ENCODE data around the gene RGR. TPM values are rescaled to one million over a fixed set of nuclear protein-coding genes. Genes with fewer than 3 reads are reported as not detected.

Gene RGR
- total and polyA plus RNA-seq, 4 experiments from 2014 or later, result not detected

DNA sequence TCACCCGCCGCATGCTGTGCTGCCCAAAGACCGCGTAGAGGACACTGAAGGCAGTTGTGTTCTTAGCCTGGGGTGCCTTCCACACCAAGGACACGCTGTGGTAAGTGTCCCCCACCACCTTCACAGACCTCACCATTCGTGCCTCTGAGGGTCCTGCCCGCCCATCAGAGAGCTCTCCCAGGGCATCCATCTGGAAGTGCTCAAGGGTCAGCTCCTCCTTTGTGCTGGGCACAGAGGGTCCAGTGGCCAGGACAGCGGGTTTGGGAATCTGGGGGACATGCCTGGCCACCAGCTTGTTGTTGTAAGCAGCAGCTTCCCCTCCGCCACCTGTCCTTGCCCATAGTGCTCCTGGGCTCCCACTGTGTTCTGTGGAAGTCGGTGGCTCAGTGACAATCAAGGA is 12.5 kb upstream of the RGR start:
- Histone ChIP-seq H3K4me1 (ENCODE audit: insufficient read depth, low read length) (no peaks in the 10 kb centered on the region), H3K9me3 (ENCODE audit: control insufficient read depth in 1 of 2, low read length in 2 of 2) (no peaks in the 10 kb centered on the region), H3K36me3 (ENCODE audit: insufficient read depth, low read length) (no peaks in the 10 kb centered on the region), H3K27me3 (ENCODE audit: insufficient read depth, low read length) (no peaks in the 10 kb centered on the region), H3K4me3 (ENCODE audit: low read length in 2 of 2) (no peak overlapping the region), H3K27ac (ENCODE audit: low read depth, low read length) (no peak overlapping the region)
- no peaks in the 10 kb centered on the region for H3K9me3 Mint-ChIP-seq
- H3K27me3 Mint-ChIP-seq, result peaks cover 9 to 33% of the 10 kb centered on the region in 2 donors
- H3K4me1 Mint-ChIP-seq, result no peaks in the 10 kb centered on the region
- no peak overlapping the region for H3K27ac Mint-ChIP-seq
- intact Hi-C loops (cut with micrococcal nuclease), result no loop called here
- no peak for DNase-seq
- POLR2A ChIA-PET (ENCODE audit: partially characterized antibody), result no interaction called here
- CTCF ChIA-PET (ENCODE audit: partially characterized antibody), result no interaction called here
- no peak overlapping the region for H3K4me3 Mint-ChIP-seq
- no peaks in the 10 kb centered on the region for H3K36me3 Mint-ChIP-seq

DNA sequence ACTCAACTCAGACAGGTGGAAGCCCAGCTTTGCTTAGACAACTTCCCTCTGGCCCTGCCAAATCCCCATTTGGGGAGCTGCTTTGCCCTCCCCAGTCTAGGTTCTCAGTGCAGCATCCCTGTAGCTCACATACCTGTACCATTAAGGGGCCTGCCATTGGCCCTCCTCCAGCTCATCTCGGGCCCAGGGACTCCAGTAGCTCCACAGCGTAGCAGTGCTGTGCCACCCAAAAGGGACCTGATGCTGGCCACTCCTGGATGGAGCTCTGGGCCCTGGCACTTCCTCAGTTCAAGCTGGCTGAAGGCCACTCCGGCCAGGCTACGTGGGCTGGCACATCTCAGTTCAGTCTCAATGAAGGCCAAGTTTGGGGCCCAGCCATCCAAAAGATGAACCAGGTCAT is 10.9 kb upstream of the RGR start:
- Histone ChIP-seq H3K9me3 (ENCODE audit: control insufficient read depth in 1 of 2, low read length in 2 of 2) (no peaks in the 10 kb centered on the region), H3K4me3 (ENCODE audit: low read length in 2 of 2) (no peak overlapping the region), H3K36me3 (ENCODE audit: insufficient read depth, low read length) (no peaks in the 10 kb centered on the region), H3K4me1 (ENCODE audit: insufficient read depth, low read length) (no peaks in the 10 kb centered on the region), H3K27ac (ENCODE audit: low read depth, low read length) (no peak overlapping the region), H3K27me3 (ENCODE audit: insufficient read depth, low read length) (no peaks in the 10 kb centered on the region)
- CTCF ChIA-PET (ENCODE audit: partially characterized antibody), result no interaction called here
- H3K4me1 Mint-ChIP-seq, result no peaks in the 10 kb centered on the region
- H3K4me3 Mint-ChIP-seq, result no peak overlapping the region
- H3K27ac Mint-ChIP-seq, result no peak overlapping the region
- peaks cover 9 to 35% of the 10 kb centered on the region in 2 donors for H3K27me3 Mint-ChIP-seq
- no peaks in the 10 kb centered on the region for H3K36me3 Mint-ChIP-seq
- peaks cover 0 to 1% (median 0%) of the 10 kb centered on the region in 8 donors for H3K9me3 Mint-ChIP-seq
- POLR2A ChIA-PET (ENCODE audit: partially characterized antibody), result no interaction called here
- DNase-seq, result no peak
- intact Hi-C loops (cut with micrococcal nuclease), result no loop called here

GRCh38 chr10:84234479-84234878 is 10.4 kb upstream of the RGR start:
- Histone ChIP-seq H3K36me3 (ENCODE audit: insufficient read depth, low read length) (no peaks in the 10 kb centered on the region), H3K27me3 (ENCODE audit: insufficient read depth, low read length) (no peaks in the 10 kb centered on the region), H3K9me3 (ENCODE audit: control insufficient read depth in 1 of 2, low read length in 2 of 2) (no peaks in the 10 kb centered on the region), H3K4me1 (ENCODE audit: insufficient read depth, low read length) (no peaks in the 10 kb centered on the region), H3K27ac (ENCODE audit: low read depth, low read length) (no peak overlapping the region), H3K4me3 (ENCODE audit: low read length in 2 of 2) (no peak overlapping the region)
- Mint-ChIP-seq H3K36me3 (no peaks in the 10 kb centered on the region), H3K4me1 (no peaks in the 10 kb centered on the region), H3K9me3 (peaks cover 0 to 1% (median 0%) of the 10 kb centered on the region in 8 donors), H3K27ac (no peak overlapping the region), H3K4me3 (no peak overlapping the region), H3K27me3 (peaks cover 9 to 30% of the 10 kb centered on the region in 2 donors)
- DNase-seq, result no peak
- CTCF ChIA-PET (ENCODE audit: partially characterized antibody), result no interaction called here
- intact Hi-C loops (cut with micrococcal nuclease), result no loop called here
- POLR2A ChIA-PET (ENCODE audit: partially characterized antibody), result no interaction called here

- Histone ChIP-seq H3K9me3 (ENCODE audit: control insufficient read depth in 1 of 2, low read length in 2 of 2) (no peaks in the 10 kb centered on the region), H3K27ac (ENCODE audit: low read depth, low read length) (no peak overlapping the region), H3K36me3 (ENCODE audit: insufficient read depth, low read length) (no peaks in the 10 kb centered on the region), H3K4me1 (ENCODE audit: insufficient read depth, low read length) (no peaks in the 10 kb centered on the region), H3K27me3 (ENCODE audit: insufficient read depth, low read length) (no peaks in the 10 kb centered on the region), H3K4me3 (ENCODE audit: low read length in 2 of 2) (no peak overlapping the region)
- Mint-ChIP-seq H3K9me3 (peaks cover 0 to 1% (median 0%) of the 10 kb centered on the region in 8 donors), H3K27ac (no peak overlapping the region), H3K36me3 (no peaks in the 10 kb centered on the region), H3K4me1 (no peaks in the 10 kb centered on the region), H3K4me3 (no peak overlapping the region), H3K27me3 (peaks cover 9 to 28% of the 10 kb centered on the region in 2 donors)
- CTCF ChIA-PET (ENCODE audit: partially characterized antibody), result no interaction called here
- POLR2A ChIA-PET (ENCODE audit: partially characterized antibody), result no interaction called here
- intact Hi-C loops (cut with micrococcal nuclease), result no loop called here
- no peak for DNase-seq
Observed at GRCh38 chr10:84235096-84235495, 9.8 kb upstream of the RGR start.

DNA sequence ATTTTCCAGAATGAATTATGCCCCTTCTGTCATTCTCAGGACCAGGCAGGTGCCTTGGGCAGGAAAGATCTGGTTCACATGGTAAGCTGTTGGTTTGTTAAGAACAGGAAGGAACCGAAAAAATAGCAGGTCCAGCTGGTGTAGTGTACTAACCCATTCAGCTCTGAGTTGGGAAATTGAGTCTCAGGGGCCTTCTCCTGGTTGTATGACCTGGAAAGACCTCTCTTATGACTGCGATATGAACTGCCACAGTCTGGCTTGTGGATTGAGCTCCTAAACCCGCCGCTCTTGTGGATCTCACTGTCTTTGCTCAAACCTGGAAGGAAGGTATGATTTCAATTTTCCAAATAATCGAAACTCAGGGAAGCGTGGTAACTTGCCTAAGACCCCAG is 8.1 kb upstream of the RGR start:
- H3K4me3 Mint-ChIP-seq, result no peak overlapping the region
- no peak overlapping the region for H3K27ac Mint-ChIP-seq
- peaks cover 8 to 23% of the 10 kb centered on the region in 2 donors for H3K27me3 Mint-ChIP-seq
- ChIA-PET CTCF (ENCODE audit: partially characterized antibody) (interaction anchor here (0.6 kb wide), 1 partner anchor 91 kb away, joined by 3 read pairs; no protein-coding TSS in a partner anchor), POLR2A (ENCODE audit: partially characterized antibody) (no interaction called here)
- H3K4me1 Mint-ChIP-seq, result no peaks in the 10 kb centered on the region
- intact Hi-C loops (cut with micrococcal nuclease), result no loop called here
- no peak overlapping the region for H3K4me3 ChIP-seq (ENCODE audit: low read length in 2 of 2)
- H3K27ac ChIP-seq (ENCODE audit: low read depth, low read length), result no peak overlapping the region
- no peaks in the 10 kb centered on the region for H3K4me1 ChIP-seq (ENCODE audit: insufficient read depth, low read length)
- no peaks in the 10 kb centered on the region for H3K9me3 ChIP-seq (ENCODE audit: control insufficient read depth in 1 of 2, low read length in 2 of 2)
- no peaks in the 10 kb centered on the region for H3K27me3 ChIP-seq (ENCODE audit: insufficient read depth, low read length)
- no peak for DNase-seq
- H3K9me3 Mint-ChIP-seq, result peaks cover 0 to 1% (median 0%) of the 10 kb centered on the region in 8 donors
- H3K36me3 ChIP-seq (ENCODE audit: insufficient read depth, low read length), result no peaks in the 10 kb centered on the region
- no peaks in the 10 kb centered on the region for H3K36me3 Mint-ChIP-seq

GRCh38 chr10:84237199-84238051 is 7.4 kb upstream of the RGR start:
- H3K27ac ChIP-seq (ENCODE audit: low read depth, low read length), result no peak overlapping the region
- Mint-ChIP-seq H3K9me3 (peaks cover 0 to 1% (median 0%) of the 10 kb centered on the region in 8 donors), H3K36me3 (no peaks in the 10 kb centered on the region), H3K27ac (no peak overlapping the region), H3K4me1 (no peaks in the 10 kb centered on the region), H3K27me3 (peaks cover 8 to 23% of the 10 kb centered on the region in 2 donors), H3K4me3 (no peak overlapping the region)
- no peak for DNase-seq
- H3K27me3 ChIP-seq (ENCODE audit: insufficient read depth, low read length), result no peaks in the 10 kb centered on the region
- ChIA-PET POLR2A (ENCODE audit: partially characterized antibody) (no interaction called here), CTCF (ENCODE audit: partially characterized antibody) (no interaction called here)
- no peaks in the 10 kb centered on the region for H3K9me3 ChIP-seq (ENCODE audit: control insufficient read depth in 1 of 2, low read length in 2 of 2)
- H3K4me1 ChIP-seq (ENCODE audit: insufficient read depth, low read length), result no peaks in the 10 kb centered on the region
- H3K4me3 ChIP-seq (ENCODE audit: low read length in 2 of 2), result no peak overlapping the region
- no peaks in the 10 kb centered on the region for H3K36me3 ChIP-seq (ENCODE audit: insufficient read depth, low read length)
- intact Hi-C loops (cut with micrococcal nuclease), result no loop called here

DNA sequence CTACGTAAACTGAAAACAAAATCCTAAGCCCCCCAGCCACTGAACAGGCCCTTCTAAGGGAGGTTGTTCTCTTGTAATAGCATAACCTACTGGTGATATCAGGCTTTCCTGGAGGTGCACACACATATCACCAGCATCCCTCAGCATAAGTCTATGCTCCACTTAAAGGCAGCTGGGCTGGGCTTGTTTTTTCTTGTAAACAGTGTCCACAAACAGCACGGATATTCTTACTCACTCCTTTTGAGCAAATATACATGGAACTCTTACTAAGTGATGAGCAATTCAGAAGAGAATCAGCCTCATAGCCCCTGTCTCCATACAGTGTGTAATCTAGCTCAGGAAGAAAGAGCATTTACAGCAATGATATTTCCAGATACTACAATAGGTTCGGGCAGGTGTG is 5.9 kb upstream of the RGR start:
- Histone ChIP-seq H3K4me3 (ENCODE audit: low read length in 2 of 2) (no peak overlapping the region), H3K9me3 (ENCODE audit: control insufficient read depth in 1 of 2, low read length in 2 of 2) (no peaks in the 10 kb centered on the region), H3K27me3 (ENCODE audit: insufficient read depth, low read length) (no peaks in the 10 kb centered on the region), H3K4me1 (ENCODE audit: insufficient read depth, low read length) (no peaks in the 10 kb centered on the region), H3K27ac (ENCODE audit: low read depth, low read length) (no peak overlapping the region), H3K36me3 (ENCODE audit: insufficient read depth, low read length) (no peaks in the 10 kb centered on the region)
- Mint-ChIP-seq H3K36me3 (no peaks in the 10 kb centered on the region), H3K4me1 (no peaks in the 10 kb centered on the region), H3K27me3 (peaks cover 8 to 17% of the 10 kb centered on the region in 2 donors), H3K9me3 (peaks cover 0 to 1% (median 0%) of the 10 kb centered on the region in 8 donors), H3K4me3 (no peak overlapping the region), H3K27ac (no peak overlapping the region)
- POLR2A ChIA-PET (ENCODE audit: partially characterized antibody), result no interaction called here
- no peak for DNase-seq
- intact Hi-C loops (cut with micrococcal nuclease), result no loop called here
- CTCF ChIA-PET (ENCODE audit: partially characterized antibody), result no interaction called here

All from CD4-positive, alpha-beta memory T cell (primary cell).